Fibroblast of mammary gland (primary cell): ENCODE measurements around the gene LSG1.

Experiments
- DNase-seq: peaks from one replicate; pipeline ENCODE4 v3.0.0-alpha.2; 2010; ENCODE audit warnings: low read depth
- H3K4me3 ChIP-seq: 2 replicates; pipeline ENCODE4 v1.5.1; 2011; ENCODE audit warnings: low read depth, mild to moderate bottlenecking, low read length, moderate library complexity; ENCODE audit not compliant: control insufficient read depth
- TF ChIP-seq, protein P1 (sequence below): conservative IDR thresholded peaks from 2 replicates; pipeline ENCODE4 v1.5.1; 2011; ENCODE audit warnings: low read depth, low read length, inconsistent platforms; ENCODE audit not compliant: control insufficient read depth, insufficient read depth

Gene LSG1

DNA sequence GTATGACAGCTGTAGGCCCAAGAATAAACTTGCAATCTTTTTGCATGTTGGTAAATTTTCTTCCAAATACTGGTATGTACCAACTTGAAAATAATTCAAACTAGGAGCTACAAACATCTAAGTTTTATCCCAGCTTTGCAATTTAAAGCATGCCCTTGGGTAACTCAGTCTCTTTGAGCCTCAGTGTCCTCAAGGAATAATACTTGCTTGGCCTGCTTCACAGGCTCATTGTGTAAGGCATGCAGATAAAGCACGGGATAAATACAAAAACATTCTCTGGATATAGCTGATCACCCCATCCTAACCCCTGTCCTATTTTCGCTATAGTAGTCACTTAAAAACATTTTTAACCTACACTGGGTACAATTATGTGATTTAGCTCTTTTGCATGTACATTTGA, 29.2 kb downstream of the LSG1 start:
- H3K4me3 ChIP-seq: no peak overlapping the region
- TF ChIP-seq, protein P1, sequence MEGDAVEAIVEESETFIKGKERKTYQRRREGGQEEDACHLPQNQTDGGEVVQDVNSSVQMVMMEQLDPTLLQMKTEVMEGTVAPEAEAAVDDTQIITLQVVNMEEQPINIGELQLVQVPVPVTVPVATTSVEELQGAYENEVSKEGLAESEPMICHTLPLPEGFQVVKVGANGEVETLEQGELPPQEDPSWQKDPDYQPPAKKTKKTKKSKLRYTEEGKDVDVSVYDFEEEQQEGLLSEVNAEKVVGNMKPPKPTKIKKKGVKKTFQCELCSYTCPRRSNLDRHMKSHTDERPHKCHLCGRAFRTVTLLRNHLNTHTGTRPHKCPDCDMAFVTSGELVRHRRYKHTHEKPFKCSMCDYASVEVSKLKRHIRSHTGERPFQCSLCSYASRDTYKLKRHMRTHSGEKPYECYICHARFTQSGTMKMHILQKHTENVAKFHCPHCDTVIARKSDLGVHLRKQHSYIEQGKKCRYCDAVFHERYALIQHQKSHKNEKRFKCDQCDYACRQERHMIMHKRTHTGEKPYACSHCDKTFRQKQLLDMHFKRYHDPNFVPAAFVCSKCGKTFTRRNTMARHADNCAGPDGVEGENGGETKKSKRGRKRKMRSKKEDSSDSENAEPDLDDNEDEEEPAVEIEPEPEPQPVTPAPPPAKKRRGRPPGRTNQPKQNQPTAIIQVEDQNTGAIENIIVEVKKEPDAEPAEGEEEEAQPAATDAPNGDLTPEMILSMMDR: no peak
- DNase-seq: no peak

DNA sequence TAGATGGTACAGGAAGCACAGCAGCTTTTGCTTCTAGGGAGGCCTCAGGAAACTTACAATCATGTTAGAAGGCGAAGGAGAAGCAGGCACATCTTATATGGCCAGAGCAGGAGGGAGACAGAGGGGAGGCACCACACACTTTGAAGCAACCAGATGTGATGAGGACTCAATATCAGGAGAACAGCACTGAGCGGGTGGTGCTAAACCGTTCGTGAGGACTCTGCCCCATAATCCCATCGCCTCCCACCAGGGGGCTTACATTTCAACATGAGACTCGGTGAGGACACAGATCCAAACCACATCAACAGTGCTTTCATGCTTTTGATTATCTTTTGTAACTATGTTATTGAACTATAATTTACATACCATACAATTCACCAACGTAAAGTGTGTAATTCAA, 31.2 kb downstream of the LSG1 start:
- H3K4me3 ChIP-seq: no peak overlapping the region
- TF ChIP-seq, protein P1: peak; percentile 41
- DNase-seq: peak; percentile 30

DNA sequence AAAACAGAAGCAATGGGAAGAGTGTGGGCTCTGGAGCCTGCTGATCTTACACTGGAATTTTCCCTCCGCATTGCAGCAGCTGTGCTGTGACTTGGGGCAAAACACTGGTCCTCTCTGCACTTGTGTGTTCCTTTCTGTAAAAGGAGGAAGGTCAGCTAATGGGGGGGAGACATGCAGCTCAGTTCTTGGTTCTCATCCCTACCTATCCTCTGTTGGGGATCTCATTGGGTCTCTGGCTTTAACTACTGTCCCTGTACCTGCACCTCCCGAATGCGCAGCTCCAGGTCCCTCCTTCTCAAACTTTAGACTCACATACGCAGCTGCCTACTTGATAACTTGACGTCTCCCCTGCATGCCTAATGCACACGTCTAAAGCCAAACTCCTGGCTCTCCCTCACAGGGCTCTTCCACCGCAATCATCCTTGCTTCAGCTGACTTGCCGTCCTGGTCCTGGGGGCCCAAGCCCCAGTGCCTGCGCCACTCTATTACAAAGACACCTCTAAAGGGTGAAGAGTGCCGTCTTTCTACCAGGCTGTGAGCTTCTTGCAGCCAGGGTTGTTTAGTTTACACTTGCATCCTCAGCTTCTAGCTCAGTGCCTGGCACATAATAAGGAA, 32.9 kb downstream of the LSG1 start:
- H3K4me3 ChIP-seq: no peak overlapping the region
- no peak for DNase-seq
- TF ChIP-seq, protein P1: no peak

DNA sequence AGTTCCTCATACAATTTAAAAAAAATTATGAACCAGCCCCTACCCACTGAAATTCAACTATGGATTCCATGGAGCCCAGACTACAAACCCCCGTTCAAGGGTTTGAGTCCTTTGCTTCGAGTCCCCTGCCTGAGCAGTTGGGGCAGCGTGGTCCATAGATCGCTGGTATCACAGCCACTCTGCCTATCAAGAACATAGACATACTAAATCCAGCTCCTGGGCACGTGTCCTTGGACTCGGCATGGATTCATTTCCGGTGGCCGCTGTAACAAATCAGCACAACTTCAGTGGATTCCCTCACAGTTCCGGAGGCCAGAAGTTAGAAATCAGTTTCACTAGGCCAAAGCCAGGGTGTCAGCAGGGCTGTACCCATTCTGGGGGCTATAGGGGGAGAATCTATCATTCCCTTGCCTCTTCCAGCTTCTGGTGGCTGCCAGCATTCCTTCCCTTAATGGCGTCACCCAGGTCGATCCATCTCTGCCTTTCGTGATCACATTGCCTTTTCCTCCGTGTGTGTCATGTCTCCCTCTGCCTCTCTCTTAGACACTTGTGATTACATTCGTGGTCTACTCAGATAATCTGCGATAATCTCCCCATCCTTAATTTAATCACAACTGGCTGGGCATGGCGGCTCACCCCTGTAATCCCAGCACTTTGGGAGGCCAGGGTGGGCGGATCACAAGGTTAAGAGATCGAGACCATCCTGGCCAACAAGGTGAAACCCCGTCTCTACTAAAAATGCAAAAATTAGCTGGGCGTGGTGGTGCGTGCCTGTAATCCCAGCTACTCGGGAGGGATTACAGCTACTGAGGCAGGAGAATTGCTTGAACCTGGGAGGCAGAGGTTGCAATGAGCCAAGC, 34.2 kb downstream of the LSG1 start:
- H3K4me3 ChIP-seq: no peak overlapping the region
- no peak for DNase-seq
- TF ChIP-seq, protein P1: no peak

DNA sequence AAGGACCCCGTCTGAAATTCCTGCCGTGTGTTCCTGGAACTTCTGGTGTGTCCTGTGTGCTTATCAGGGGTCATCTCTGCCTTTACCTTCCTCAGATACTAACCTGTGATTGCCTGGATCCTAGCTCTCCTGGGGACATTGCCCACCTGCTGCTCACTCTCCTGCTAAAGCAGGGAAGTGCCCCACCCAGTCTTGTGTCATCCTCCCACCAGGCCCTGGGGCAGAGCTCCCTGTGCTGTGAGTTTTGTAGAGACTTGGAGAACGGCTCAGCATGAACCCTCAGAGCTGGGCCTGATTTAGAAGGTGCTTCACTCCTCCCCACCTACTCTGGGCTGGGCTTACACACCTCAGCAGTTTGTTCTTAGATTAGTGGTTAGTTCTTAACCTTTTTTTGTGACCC, 34.9 kb downstream of the LSG1 start:
- DNase-seq: no peak
- TF ChIP-seq, protein P1: no peak
- no peak overlapping the region for H3K4me3 ChIP-seq

DNA sequence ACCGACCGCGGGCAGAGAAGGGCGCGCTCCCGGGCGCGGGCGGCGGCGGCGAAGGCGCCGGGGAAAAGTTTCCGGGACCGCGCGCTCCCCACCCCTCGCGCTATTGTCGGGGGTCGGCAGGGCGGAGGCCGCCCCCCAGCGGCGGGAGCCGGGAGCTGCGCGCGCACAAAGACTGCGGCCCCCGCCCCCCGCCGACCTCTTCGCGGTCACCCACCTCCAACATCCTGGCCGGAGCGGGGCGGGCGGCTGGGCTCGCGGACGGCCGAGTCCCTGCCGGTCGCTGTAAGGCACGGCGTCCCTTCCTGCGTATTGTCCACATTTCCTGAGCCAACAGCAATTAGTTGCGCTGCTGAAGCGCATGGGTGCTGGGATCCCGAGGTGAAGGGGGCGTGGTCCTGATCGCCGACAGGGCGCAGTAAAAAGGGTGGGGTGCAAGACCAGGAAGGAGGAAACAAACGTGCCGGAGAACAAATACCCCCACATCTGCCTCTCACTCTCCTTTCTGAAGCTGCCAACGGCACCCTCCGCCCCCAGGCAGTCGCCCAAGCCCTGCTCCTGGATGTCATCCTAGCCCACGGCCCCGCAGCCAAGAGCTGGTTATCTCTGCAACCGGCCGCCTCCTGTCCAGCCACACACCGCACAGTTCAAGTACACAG, 38.5 kb downstream of the LSG1 start, which contains the start of gene TMEM44:
Gene TMEM44, minus strand, starts transcription at position 71 of the 656 bp plus-strand sequence. CDS start 204 bp downstream, outside the sequence.
- TF ChIP-seq, protein P1: no peak
- H3K4me3 ChIP-seq: peak within 1 kb of the TSS; percentile 75
- peak; percentile 79 for DNase-seq
